ENCODE data around the gene RPS15A. TPM values are rescaled to one million over a fixed set of nuclear protein-coding genes. Genes with fewer than 3 reads are reported as not detected.

Gene RPS15A
- 1,449 and 1,977 TPM in 2 replicates for total RNA-seq (2021)
- Bru-seq, nascent RNA: percentile 99 among the genes with signal in this experiment
- percentile 98 among the genes with signal in this experiment for BruChase-seq, experiment 1, labeled RNA remaining after a 2-hour chase
- percentile 98 among the genes with signal in this experiment for BruChase-seq, experiment 2, labeled RNA remaining after a 6-hour chase
- long read RNA-seq, transcript RPS15A-203 (5 exons, 525 nt): major isoform, 1,848 of 2,121 reads
- long read RNA-seq, transcript RPS15A-212 (6 exons, 589 nt): minor isoform, 6 of 2,121 reads
- long read RNA-seq, transcript RPS15A-201 (5 exons, 2,203 nt): minor isoform, 102 of 2,121 reads
- long read RNA-seq, transcript RPS15A-211 (1 exons, 3,828 nt): minor isoform, 9 of 2,121 reads
- long read RNA-seq, partial matches to known transcripts: 131 of 2,121 reads
- long read RNA-seq, other reads (novel, unspliced or antisense): 19 of 2,121 reads

DNA sequence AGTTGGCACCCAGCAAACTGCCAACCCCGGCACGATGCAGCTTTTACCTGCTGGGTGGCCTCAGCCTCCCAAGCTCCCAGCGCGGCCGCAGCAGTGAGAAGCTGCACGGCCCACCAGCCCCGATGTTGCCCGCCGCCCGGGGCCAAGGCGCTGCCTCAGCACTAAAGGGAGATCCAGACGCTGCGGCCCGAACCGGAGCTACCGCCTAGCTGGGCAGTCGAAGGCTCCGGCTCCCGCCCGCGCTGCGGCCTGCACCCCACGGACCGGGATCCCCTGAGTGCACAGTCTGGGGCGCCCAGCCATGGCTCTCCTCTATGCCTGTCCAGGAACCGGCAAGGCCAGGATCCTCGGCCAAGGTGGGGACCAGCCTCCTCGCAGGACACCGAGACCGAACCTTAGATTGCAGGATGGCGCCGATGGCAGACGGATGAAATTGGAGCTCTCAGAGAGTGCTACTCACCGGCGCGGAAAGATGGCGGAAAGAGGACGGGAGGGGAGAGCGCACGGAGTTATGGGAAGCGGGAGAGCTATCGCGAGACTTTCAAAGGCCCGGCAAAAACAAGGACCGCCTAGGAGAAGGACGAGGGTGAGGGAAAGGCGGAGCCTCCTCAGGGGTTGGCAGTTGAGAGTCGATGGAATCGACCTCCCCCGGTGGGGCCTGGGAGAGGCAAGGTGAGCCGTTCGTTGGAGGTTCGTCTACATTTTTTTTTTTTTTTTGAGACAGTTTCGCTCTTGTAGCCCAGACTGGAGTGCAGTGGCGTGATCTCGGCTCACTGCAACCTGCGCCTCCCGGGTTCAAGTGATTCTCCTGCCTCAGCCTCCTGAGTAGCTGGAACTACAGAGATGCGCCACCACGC is at the start of gene RPS15A:
Gene RPS15A (minus strand): TSS at position 485 of the 857 bp plus-strand sequence. CDS start 1,221 bp downstream, outside the sequence.
- H3K27me3 ChIP-seq (ENCODE audit: insufficient read depth, low read depth): no peaks in the 10 kb centered on the region
- ChIA-PET CTCF (interaction anchor here (0.5 to 2.2 kb wide), 4 partner anchors 12 to 793 kb away, joined by 3 to 10 read pairs (median 4); partner anchors contain the start of gene ARL6IP1), POLR2A (ENCODE audit: unreplicated experiment) (interaction anchor here (0.6 to 1.4 kb wide), 8 partner anchors 10 to 1951 kb away, joined by 3 to 20 read pairs (median 4); partner anchors contain the start of gene ARL6IP1)
- H3K36me3 ChIP-seq (ENCODE audit: low read depth): peaks cover 65% of the 10 kb centered on the region
- H3F3A ChIP-seq (ENCODE audit: insufficient read depth, low read depth): peaks cover 89% of the 10 kb centered on the region
- TF ChIP-seq, protein P1, sequence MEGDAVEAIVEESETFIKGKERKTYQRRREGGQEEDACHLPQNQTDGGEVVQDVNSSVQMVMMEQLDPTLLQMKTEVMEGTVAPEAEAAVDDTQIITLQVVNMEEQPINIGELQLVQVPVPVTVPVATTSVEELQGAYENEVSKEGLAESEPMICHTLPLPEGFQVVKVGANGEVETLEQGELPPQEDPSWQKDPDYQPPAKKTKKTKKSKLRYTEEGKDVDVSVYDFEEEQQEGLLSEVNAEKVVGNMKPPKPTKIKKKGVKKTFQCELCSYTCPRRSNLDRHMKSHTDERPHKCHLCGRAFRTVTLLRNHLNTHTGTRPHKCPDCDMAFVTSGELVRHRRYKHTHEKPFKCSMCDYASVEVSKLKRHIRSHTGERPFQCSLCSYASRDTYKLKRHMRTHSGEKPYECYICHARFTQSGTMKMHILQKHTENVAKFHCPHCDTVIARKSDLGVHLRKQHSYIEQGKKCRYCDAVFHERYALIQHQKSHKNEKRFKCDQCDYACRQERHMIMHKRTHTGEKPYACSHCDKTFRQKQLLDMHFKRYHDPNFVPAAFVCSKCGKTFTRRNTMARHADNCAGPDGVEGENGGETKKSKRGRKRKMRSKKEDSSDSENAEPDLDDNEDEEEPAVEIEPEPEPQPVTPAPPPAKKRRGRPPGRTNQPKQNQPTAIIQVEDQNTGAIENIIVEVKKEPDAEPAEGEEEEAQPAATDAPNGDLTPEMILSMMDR (conservative IDR thresholded peaks at IDR 0.05): no peak
- TF ChIP-seq EZH2 (IDR thresholded peaks at IDR 0.05; ENCODE audit: low read depth): no peak
- peak within 1 kb of the TSS; percentile 90 for H3K4me3 ChIP-seq
- DNase-seq: peak; percentile 94 to 97
- peaks cover 60% of the 10 kb centered on the region for H3K79me2 ChIP-seq (ENCODE audit: low read depth)
- H3K27ac ChIP-seq: peak within 1 kb of the TSS; percentile 81
- H3K4me2 ChIP-seq: peak within 1 kb of the TSS; percentile 78
- H3K9me3 ChIP-seq (ENCODE audit: insufficient read depth, low read depth): no peaks in the 10 kb centered on the region
- H4K20me1 ChIP-seq (ENCODE audit: insufficient read depth): peaks cover 45% of the 10 kb centered on the region
- H3K4me1 ChIP-seq (replicated peaks; ENCODE audit: insufficient read depth): peaks cover 42% of the 10 kb centered on the region
- BruUV-seq (replicated peaks): TSS peak; percentile 32
- H3K9me2 ChIP-seq (ENCODE audit: insufficient read depth): no peaks in the 10 kb centered on the region
- peak within 1 kb of the TSS; percentile 82 for H2AFZ ChIP-seq
- intact Hi-C loops (cut with micrococcal nuclease; ENCODE audit: unreplicated experiment): loop anchor here (1.0 kb wide), 1 partner anchor 11 kb away; the partner anchor contains the start of gene ARL6IP1

DNA sequence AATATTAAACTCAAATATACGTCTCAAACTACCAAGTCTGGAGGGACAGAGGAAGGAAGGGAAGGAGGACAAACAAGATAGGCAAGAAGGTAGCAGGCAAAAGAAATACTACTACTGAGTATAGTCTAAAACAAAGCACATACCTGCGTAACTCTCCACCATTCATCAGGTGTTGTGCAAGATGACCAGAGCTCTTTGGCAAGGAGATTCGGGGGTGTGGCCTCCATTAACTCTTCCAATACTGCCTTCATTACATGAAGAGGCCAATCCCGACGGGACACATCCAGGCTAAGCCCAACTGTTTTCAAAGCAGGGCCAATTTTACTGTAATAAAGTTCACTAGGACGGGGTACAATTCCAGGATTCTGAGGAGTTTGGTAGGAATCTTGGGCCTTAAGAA is 49.4 kb upstream of the RPS15A start:
- H3K27ac ChIP-seq: no peak overlapping the region
- peaks cover 26% of the 10 kb centered on the region; the same call in 1 of the 2 replicates for H3F3A ChIP-seq (ENCODE audit: insufficient read depth, low read depth)
- no peaks in the 10 kb centered on the region for H3K9me2 ChIP-seq (ENCODE audit: insufficient read depth)
- H3K36me3 ChIP-seq (ENCODE audit: low read depth): peaks cover 52% of the 10 kb centered on the region
- H3K4me3 ChIP-seq: no peak overlapping the region
- H3K9me3 ChIP-seq (ENCODE audit: insufficient read depth, low read depth): no peaks in the 10 kb centered on the region; the same call in 1 of the 2 replicates
- ChIA-PET CTCF (no interaction called here), POLR2A (ENCODE audit: unreplicated experiment) (interaction anchor here (0.6 kb wide), 1 partner anchor 24 kb away, joined by 6 read pairs; no protein-coding TSS in a partner anchor)
- intact Hi-C loops (cut with micrococcal nuclease; ENCODE audit: unreplicated experiment): loop anchor here (10.0 kb wide), 1 partner anchor 45 kb away; no protein-coding TSS in a partner anchor
- H3K4me1 ChIP-seq (replicated peaks; ENCODE audit: insufficient read depth): no peaks in the 10 kb centered on the region
- peak in 1 of 2 experiments; percentile 42 for DNase-seq
- H3K4me2 ChIP-seq: no peak overlapping the region
- H3K27me3 ChIP-seq (ENCODE audit: insufficient read depth, low read depth): no peaks in the 10 kb centered on the region
- no peak for TF ChIP-seq EZH2 (IDR thresholded peaks at IDR 0.05; ENCODE audit: low read depth)
- TF ChIP-seq, protein P1 (conservative IDR thresholded peaks at IDR 0.05): no peak
- no peak overlapping the region for H2AFZ ChIP-seq
- no TSS peak for BruUV-seq (replicated peaks)
- no peaks in the 10 kb centered on the region for H4K20me1 ChIP-seq (ENCODE audit: insufficient read depth)
- H3K79me2 ChIP-seq (ENCODE audit: low read depth): no peaks in the 10 kb centered on the region; the same call in 1 of the 2 replicates

DNA sequence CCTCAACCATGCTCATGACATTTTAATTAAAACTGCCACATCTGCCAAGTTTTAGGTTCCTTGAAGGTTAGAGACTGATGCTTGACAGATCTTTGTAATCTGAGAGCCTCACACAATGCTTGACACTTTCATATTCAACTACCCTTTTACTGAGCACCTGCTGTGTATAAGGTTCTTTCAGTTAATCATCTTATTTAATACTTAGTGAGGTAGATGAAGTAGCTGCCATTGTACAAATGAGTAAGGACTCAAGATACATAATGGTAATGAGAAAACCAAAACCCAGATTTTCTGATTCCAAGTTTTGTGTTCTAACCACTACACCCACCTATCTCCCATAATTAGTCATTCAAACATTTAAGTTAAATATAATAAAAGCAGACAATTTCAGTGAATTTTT is 46.6 kb upstream of the RPS15A start:
- intact Hi-C loops (cut with micrococcal nuclease; ENCODE audit: unreplicated experiment): loop anchor here (10.0 kb wide), 1 partner anchor 48 kb away; no protein-coding TSS in a partner anchor
- DNase-seq: no peak
- Histone ChIP-seq H3K79me2 (ENCODE audit: low read depth) (no peaks in the 10 kb centered on the region), H3K4me1 (replicated peaks; ENCODE audit: insufficient read depth) (no peaks in the 10 kb centered on the region), H3K27me3 (ENCODE audit: insufficient read depth, low read depth) (no peaks in the 10 kb centered on the region), H3K4me2 (no peak overlapping the region), H4K20me1 (ENCODE audit: insufficient read depth) (no peaks in the 10 kb centered on the region), H2AFZ (no peak overlapping the region), H3K4me3 (no peak overlapping the region), H3K9me2 (ENCODE audit: insufficient read depth) (no peaks in the 10 kb centered on the region), H3K9me3 (ENCODE audit: insufficient read depth, low read depth) (no peaks in the 10 kb centered on the region; the same call in 1 of the 2 replicates), H3K36me3 (ENCODE audit: low read depth) (peaks cover 67% of the 10 kb centered on the region), H3K27ac (no peak overlapping the region), H3F3A (ENCODE audit: insufficient read depth, low read depth) (peaks cover 36% of the 10 kb centered on the region)
- CTCF ChIA-PET: no interaction called here
- BruUV-seq (replicated peaks): no TSS peak
- POLR2A ChIA-PET (ENCODE audit: unreplicated experiment): no interaction called here
- TF ChIP-seq, protein P1 (conservative IDR thresholded peaks at IDR 0.05): no peak
- TF ChIP-seq EZH2 (IDR thresholded peaks at IDR 0.05; ENCODE audit: low read depth): no peak

All from PC-9 (cell line).